Prostate gland (tissue), 2 donors: ENCODE results near the gene UBAC2. TPM values are rescaled to one million over a fixed set of nuclear protein-coding genes. Genes with fewer than 3 reads are reported as not detected.

Experiments used
- DNase-seq: peaks from one replicate; pipeline ENCODE4 v3.0.0-alpha.2; 2019; ENCODE audit warnings: low spot score
- H3K27ac ChIP-seq, 2 donors: fragments of 200-600 bp; sonication (generic); 2 replicates each; pipeline ENCODE4 v1.5.1; 2017 to 2019
- H3K27me3 ChIP-seq: fragments of 200-600 bp; sonication (generic); replicated peaks from 2 replicates; pipeline ENCODE4 v1.5.1; 2019; ENCODE audit not compliant: insufficient read depth
- H3K36me3 ChIP-seq, 2 donors: fragments of 200-600 bp; sonication (generic); 1 replicate in 1 of 2; 2 replicates in 1 of 2; pipeline versions ENCODE4 v1.5.1 to v1.8.1; 2017 to 2019
- H3K4me1 ChIP-seq: fragments of 200-600 bp; sonication (generic); replicated peaks from 2 replicates; pipeline ENCODE4 v1.5.1; 2019
- H3K4me3 ChIP-seq, 2 donors: fragments of 200-600 bp; sonication (generic); 2 replicates each; pipeline ENCODE4 v1.5.1; 2017 to 2019
- H3K9me3 ChIP-seq: fragments of 200-600 bp; sonication (generic); 2 replicates; pipeline ENCODE4 v1.5.1; 2017
- POLR2A ChIP-seq: fragments of 450-650 bp; IDR thresholded peaks from one replicate; pipeline ENCODE4 v1.6.1; 2016; ENCODE audit warnings: antibody characterized with exemption, mild to moderate bottlenecking
- POLR2AphosphoS5 ChIP-seq: sonication (generic); formaldehyde crosslinking; IDR thresholded peaks from one replicate; pipeline ENCODE4 v1.6.1; 2017; ENCODE audit warnings: antibody characterized with exemption
- WGBS: methylation state at CpG from one replicate; pipeline ENCODE4 v1.1.5; 2018; 5-methylcytosine and 5-hydroxymethylcytosine counted together
- intact Hi-C: fragments of 100-400 bp; cut with DNase I; formaldehyde crosslinking; loops from one replicate; pipeline ENCODE4 v1.14.2; 2022
- total RNA-seq, 2 donors: library from RNA; depleted of rRNA; stranded (reverse); fragments of >200 nt; gene quantifications; one replicate each; pipeline ENCODE4 v1.1.0, GENCODE V29; 2016
- TF ChIP-seq, protein P1 (sequence below), 4 experiments: fragments of 200-600 bp in 2 of 4; fragments of 450-650 bp in 2 of 4; sonication (generic) in 2 of 4; IDR thresholded peaks; 1 replicate in 3 of 4; 2 replicates in 1 of 4; pipeline ENCODE4 v1.5.1; 2016 to 2019; ENCODE audit warnings: antibody characterized with exemption in 4 of 4, mild to moderate bottlenecking in 2 of 4, moderate library complexity in 2 of 4

The UBAC2 gene, protein sequence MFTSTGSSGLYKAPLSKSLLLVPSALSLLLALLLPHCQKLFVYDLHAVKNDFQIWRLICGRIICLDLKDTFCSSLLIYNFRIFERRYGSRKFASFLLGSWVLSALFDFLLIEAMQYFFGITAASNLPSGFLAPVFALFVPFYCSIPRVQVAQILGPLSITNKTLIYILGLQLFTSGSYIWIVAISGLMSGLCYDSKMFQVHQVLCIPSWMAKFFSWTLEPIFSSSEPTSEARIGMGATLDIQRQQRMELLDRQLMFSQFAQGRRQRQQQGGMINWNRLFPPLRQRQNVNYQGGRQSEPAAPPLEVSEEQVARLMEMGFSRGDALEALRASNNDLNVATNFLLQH
- total RNA-seq: 10 to 100 TPM; 60.7 to 86.9 TPM

DNA sequence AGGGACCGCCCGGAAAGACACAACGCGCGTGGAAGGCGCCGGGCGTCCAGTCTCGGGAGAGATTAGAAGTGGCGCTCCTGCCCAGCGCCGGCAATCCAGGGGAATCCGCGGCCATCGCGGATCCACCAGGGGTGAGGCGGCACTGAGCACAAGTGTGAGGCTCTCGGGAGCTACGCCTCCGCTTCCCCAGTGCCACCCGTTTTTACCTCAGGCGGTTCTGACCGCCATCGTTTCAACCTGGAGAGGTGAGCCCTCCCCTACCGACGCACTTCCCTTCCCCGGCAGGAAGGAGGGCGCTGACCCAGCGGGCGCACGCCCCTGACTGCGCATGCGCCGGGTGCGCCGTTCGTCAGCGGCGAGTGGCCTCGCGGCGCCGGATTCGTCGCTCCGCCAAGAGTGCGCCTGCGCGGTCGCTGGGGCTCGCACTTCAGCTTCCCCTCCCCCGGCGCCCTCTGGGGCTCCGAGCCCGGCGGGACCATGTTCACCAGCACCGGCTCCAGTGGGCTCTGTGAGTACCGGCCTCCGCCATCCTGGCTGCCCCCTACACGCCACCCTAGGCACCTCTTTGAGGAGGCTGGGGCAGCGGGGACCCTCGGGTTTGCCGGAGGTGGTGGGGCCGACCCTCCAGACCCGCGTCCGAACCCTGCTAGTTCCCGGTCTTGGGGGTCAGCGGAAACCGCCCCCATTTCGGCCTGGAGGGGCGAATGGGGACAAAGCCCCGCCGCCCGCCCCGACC lies at the start of gene UBAC2:
Gene UBAC2, plus strand, starts transcription at position 423 of the 736 bp plus-strand sequence. Its CDS starts 55 bp downstream, at position 478.
- no peaks in the 10 kb centered on the region for H3K9me3 ChIP-seq
- peak within 1 kb of the TSS; percentile 68 to 89 for H3K4me3 ChIP-seq
- DNase-seq: peak; percentile 91
- WGBS: under 1% methylated on average over 71 of the region's 76 CpGs
- no peaks in the 10 kb centered on the region for H3K27me3 ChIP-seq
- TF ChIP-seq, protein P1, sequence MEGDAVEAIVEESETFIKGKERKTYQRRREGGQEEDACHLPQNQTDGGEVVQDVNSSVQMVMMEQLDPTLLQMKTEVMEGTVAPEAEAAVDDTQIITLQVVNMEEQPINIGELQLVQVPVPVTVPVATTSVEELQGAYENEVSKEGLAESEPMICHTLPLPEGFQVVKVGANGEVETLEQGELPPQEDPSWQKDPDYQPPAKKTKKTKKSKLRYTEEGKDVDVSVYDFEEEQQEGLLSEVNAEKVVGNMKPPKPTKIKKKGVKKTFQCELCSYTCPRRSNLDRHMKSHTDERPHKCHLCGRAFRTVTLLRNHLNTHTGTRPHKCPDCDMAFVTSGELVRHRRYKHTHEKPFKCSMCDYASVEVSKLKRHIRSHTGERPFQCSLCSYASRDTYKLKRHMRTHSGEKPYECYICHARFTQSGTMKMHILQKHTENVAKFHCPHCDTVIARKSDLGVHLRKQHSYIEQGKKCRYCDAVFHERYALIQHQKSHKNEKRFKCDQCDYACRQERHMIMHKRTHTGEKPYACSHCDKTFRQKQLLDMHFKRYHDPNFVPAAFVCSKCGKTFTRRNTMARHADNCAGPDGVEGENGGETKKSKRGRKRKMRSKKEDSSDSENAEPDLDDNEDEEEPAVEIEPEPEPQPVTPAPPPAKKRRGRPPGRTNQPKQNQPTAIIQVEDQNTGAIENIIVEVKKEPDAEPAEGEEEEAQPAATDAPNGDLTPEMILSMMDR (IDR thresholded peaks at IDR 0.05): peak in 2 of 4 experiments; percentile 30 to 46
- TF ChIP-seq POLR2A (peak; percentile 96), POLR2AphosphoS5 (peak; percentile 95)
- H3K36me3 ChIP-seq: no peaks in the 10 kb centered on the region
- peaks cover 8% of the 10 kb centered on the region for H3K4me1 ChIP-seq
- intact Hi-C loops: loop anchor here (5.0 kb wide), 1 partner anchor 113 kb away; no protein-coding TSS in a partner anchor
- H3K27ac ChIP-seq: peak within 1 kb of the TSS; percentile 97

DNA sequence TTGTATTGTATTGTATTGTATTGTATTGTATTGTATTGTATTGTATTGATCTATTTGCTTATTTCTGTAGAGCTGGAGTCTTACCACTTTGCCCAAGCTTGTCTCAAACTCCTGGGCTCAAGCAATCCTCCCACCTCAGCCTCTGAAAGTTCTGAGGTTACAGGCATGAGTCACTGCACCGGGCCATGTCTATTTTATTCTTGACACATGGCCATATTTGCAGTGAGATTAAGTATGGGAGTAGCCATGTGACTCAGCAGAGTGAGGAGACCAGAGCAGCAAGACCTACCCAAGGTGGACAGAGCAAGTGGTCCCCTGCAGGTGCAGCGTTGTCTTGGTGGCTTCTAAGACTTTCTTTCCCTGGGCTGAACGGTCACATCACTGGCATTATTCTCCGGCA lies 49.1 kb upstream of the UBAC2 start:
- Histone ChIP-seq H3K27ac (no peak overlapping the region), H3K9me3 (no peaks in the 10 kb centered on the region), H3K4me3 (no peak overlapping the region), H3K27me3 (no peaks in the 10 kb centered on the region), H3K4me1 (no peaks in the 10 kb centered on the region), H3K36me3 (no peaks in the 10 kb centered on the region)
- intact Hi-C loops: no loop called here
- TF ChIP-seq POLR2A: no peak
- TF ChIP-seq, protein P1 (IDR thresholded peaks at IDR 0.05): no peak
- no peak for TF ChIP-seq POLR2AphosphoS5
- no peak for DNase-seq
- 74% methylated on average over 4 of the region's 4 CpGs for WGBS

DNA sequence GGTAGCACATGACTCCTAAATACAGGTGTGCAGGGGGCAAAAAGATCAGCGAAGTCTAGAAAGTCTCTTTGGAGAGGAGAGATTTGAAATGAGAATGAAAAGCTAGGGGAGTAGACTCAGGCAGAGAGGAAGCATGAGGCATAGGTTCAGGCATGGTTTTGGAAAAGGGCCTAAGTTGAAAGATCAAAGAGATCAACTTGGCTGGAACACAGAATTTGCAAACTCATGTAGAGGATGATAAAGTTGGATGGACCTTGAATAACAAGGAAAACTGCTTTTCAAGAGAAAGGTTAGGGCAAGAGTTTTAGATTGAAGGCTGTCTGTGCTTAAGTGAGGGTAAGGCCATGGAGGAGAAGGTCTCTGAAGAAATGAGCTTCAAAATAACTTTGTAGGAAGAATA lies 47.4 kb upstream of the UBAC2 start:
- Histone ChIP-seq H3K4me1 (no peaks in the 10 kb centered on the region), H3K27me3 (no peaks in the 10 kb centered on the region), H3K4me3 (no peak overlapping the region), H3K27ac (no peak overlapping the region), H3K9me3 (no peaks in the 10 kb centered on the region), H3K36me3 (no peaks in the 10 kb centered on the region)
- no peak for TF ChIP-seq POLR2A
- TF ChIP-seq POLR2AphosphoS5: no peak
- TF ChIP-seq, protein P1 (IDR thresholded peaks at IDR 0.05): no peak
- intact Hi-C loops: no loop called here
- DNase-seq: no peak
- WGBS: 69% methylated on average over 1 of the region's 1 CpG

DNA sequence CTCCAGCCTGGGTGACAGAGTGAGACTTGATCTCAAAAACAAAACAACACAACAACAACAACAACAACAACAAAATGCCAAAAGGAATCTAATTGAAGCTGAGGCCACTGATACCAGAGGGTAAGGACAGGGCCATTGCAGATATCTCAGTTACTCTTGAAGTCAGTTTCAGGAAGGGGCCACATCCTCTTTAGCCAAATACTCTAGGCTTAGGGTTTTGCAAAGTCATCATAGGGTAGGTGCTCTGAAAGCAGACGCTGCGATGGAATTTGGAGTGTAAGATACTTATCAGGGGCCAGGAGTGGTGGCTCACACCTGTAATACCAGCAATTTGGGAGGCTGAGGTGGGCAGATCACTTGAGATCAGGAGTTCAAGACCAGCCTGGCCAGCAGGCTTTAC lies 46.6 kb upstream of the UBAC2 start:
- H3K9me3 ChIP-seq: no peaks in the 10 kb centered on the region
- DNase-seq: no peak
- H3K27me3 ChIP-seq: no peaks in the 10 kb centered on the region
- intact Hi-C loops: no loop called here
- no peaks in the 10 kb centered on the region for H3K4me1 ChIP-seq
- no peak overlapping the region for H3K4me3 ChIP-seq
- TF ChIP-seq POLR2A (no peak), POLR2AphosphoS5 (no peak)
- TF ChIP-seq, protein P1 (IDR thresholded peaks at IDR 0.05): no peak
- no peak overlapping the region for H3K27ac ChIP-seq
- WGBS: 86% methylated on average over 2 of the region's 2 CpGs
- H3K36me3 ChIP-seq: no peaks in the 10 kb centered on the region
